ENCODE data around the gene MAGEH1. TPM values are rescaled to one million over a fixed set of nuclear protein-coding genes. Genes with fewer than 3 reads are reported as not detected.
"Not testable (repeated sequence)": the region's sequence is repeated elsewhere in the genome, so short reads cannot be mapped to it uniquely, and the experiment has no call there.

MAGEH1 gene
- total and polyA plus RNA-seq, 2 of the 8 experiments (the other 6 are each of a cell fraction or from before 2014, with no cell fraction given) = 9.4 to 13.4 TPM

GRCh38 chrX:55455708-55456107 is 3.8 kb downstream of the MAGEH1 start:
- H3K4ac ChIP-seq (replicated peaks; ENCODE audit: insufficient read length, low read depth, low read length); H4K8ac ChIP-seq (ENCODE audit: extremely low read depth, insufficient read depth, low read length); H3K27me3 ChIP-seq (replicated peaks in 1 of 4; ENCODE audit: control insufficient read depth in 3 of 4, extremely low read depth in 1 of 4, insufficient read depth in 3 of 4, low read length in 3 of 4); H3K56ac ChIP-seq (replicated peaks; ENCODE audit: insufficient read length, low read depth, low read length); H3K9me3 ChIP-seq (ENCODE audit: insufficient read depth in 2 of 2, low read depth in 1 of 2, low read length in 1 of 2); H4K5ac ChIP-seq (ENCODE audit: insufficient read length, low read depth, low read length); CTCF ChIA-PET (ENCODE audit: partially characterized antibody); H3K4me2 ChIP-seq (ENCODE audit: insufficient read depth in 1 of 2, low read depth in 2 of 2, low read length in 2 of 2); H3K4me3 ChIP-seq (ENCODE audit: extremely low read depth in 1 of 4, insufficient read depth in 2 of 4, low read depth in 3 of 4, low read length in 4 of 4); DNase-seq (ENCODE audit: low read depth in 1 of 2, low spot score in 2 of 2); H3K79me2 ChIP-seq (ENCODE audit: control insufficient read depth in 1 of 2, insufficient read depth in 2 of 2, low read length in 2 of 2); H3K23me2 ChIP-seq (ENCODE audit: low read depth, low read length); H2BK12ac ChIP-seq (ENCODE audit: low read depth, low read length); H4K20me1 ChIP-seq (replicated peaks in 1 of 2; ENCODE audit: control insufficient read depth in 1 of 2, insufficient read depth in 2 of 2, low read length in 2 of 2); H2AFZ ChIP-seq (ENCODE audit: low read length); H3K14ac ChIP-seq (ENCODE audit: insufficient read length); H2AK5ac ChIP-seq (ENCODE audit: low read depth, low read length); H3K23ac ChIP-seq (ENCODE audit: insufficient read length); H3K36me3 ChIP-seq (ENCODE audit: control insufficient read depth in 2 of 4, insufficient read depth in 4 of 4, low read length in 3 of 4); H4K91ac ChIP-seq (replicated peaks; ENCODE audit: insufficient read length, low read length); H3K4me1 ChIP-seq (replicated peaks in 1 of 4; ENCODE audit: control insufficient read depth in 3 of 4, insufficient read depth in 4 of 4, low read length in 3 of 4); H2BK20ac ChIP-seq (ENCODE audit: low read length); H2BK15ac ChIP-seq (ENCODE audit: low read length); H2BK5ac ChIP-seq (ENCODE audit: low read depth, low read length); POLR2A ChIA-PET (ENCODE audit: partially characterized antibody); H3K79me1 ChIP-seq (ENCODE audit: low read depth, low read length); H3K27ac ChIP-seq (ENCODE audit: low read depth, low read length); H2BK120ac ChIP-seq (replicated peaks; ENCODE audit: low read depth, low read length); H3K18ac ChIP-seq (ENCODE audit: extremely low read depth, low read length); H3K9ac ChIP-seq (replicated peaks in 1 of 4; ENCODE audit: extremely low read depth in 1 of 4, low read depth in 3 of 4, low read length in 3 of 4): not testable (repeated sequence)
- WGBS, 2 experiments (ENCODE audit: extremely low coverage in 1 of 2, insufficient coverage in 1 of 2, insufficient read length in 1 of 2, insufficient replicate concordance in 2 of 2, low coverage in 1 of 2, low lambda C conversion rate in 2 of 2, missing lambda C conversion rate in 1 of 2) = no CpG with 5 or more reads among the region's 6 CpGs
- peak; percentile 96 for FAIRE-seq

GRCh38 chrX:55459426-55459825 is 7.5 kb downstream of the MAGEH1 start:
- H3K27ac ChIP-seq (ENCODE audit: low read depth, low read length); H3K56ac ChIP-seq (replicated peaks; ENCODE audit: insufficient read length, low read depth, low read length); H4K91ac ChIP-seq (replicated peaks; ENCODE audit: insufficient read length, low read length); H2BK5ac ChIP-seq (ENCODE audit: low read depth, low read length); H3K14ac ChIP-seq (ENCODE audit: insufficient read length); H3K79me1 ChIP-seq (ENCODE audit: low read depth, low read length); H4K8ac ChIP-seq (ENCODE audit: extremely low read depth, insufficient read depth, low read length); H4K5ac ChIP-seq (ENCODE audit: insufficient read length, low read depth, low read length); POLR2A ChIA-PET (ENCODE audit: partially characterized antibody); H3K9ac ChIP-seq (replicated peaks in 1 of 4; ENCODE audit: extremely low read depth in 1 of 4, low read depth in 3 of 4, low read length in 3 of 4); H4K20me1 ChIP-seq (replicated peaks in 1 of 2; ENCODE audit: control insufficient read depth in 1 of 2, insufficient read depth in 2 of 2, low read length in 2 of 2); DNase-seq (ENCODE audit: low read depth in 1 of 2, low spot score in 2 of 2); H3K79me2 ChIP-seq (ENCODE audit: control insufficient read depth in 1 of 2, insufficient read depth in 2 of 2, low read length in 2 of 2); H3K27me3 ChIP-seq (replicated peaks in 1 of 4; ENCODE audit: control insufficient read depth in 3 of 4, extremely low read depth in 1 of 4, insufficient read depth in 3 of 4, low read length in 3 of 4); H2BK12ac ChIP-seq (ENCODE audit: low read depth, low read length); H2BK120ac ChIP-seq (replicated peaks; ENCODE audit: low read depth, low read length); H3K4me1 ChIP-seq (replicated peaks in 1 of 4; ENCODE audit: control insufficient read depth in 3 of 4, insufficient read depth in 4 of 4, low read length in 3 of 4); H3K18ac ChIP-seq (ENCODE audit: extremely low read depth, low read length); H3K23me2 ChIP-seq (ENCODE audit: low read depth, low read length); FAIRE-seq; H2AK5ac ChIP-seq (ENCODE audit: low read depth, low read length); H3K4ac ChIP-seq (replicated peaks; ENCODE audit: insufficient read length, low read depth, low read length); H3K4me3 ChIP-seq (ENCODE audit: extremely low read depth in 1 of 4, insufficient read depth in 2 of 4, low read depth in 3 of 4, low read length in 4 of 4); H3K4me2 ChIP-seq (ENCODE audit: insufficient read depth in 1 of 2, low read depth in 2 of 2, low read length in 2 of 2); H2BK20ac ChIP-seq (ENCODE audit: low read length); H3K9me3 ChIP-seq (ENCODE audit: insufficient read depth in 2 of 2, low read depth in 1 of 2, low read length in 1 of 2); H2BK15ac ChIP-seq (ENCODE audit: low read length); CTCF ChIA-PET (ENCODE audit: partially characterized antibody); H2AFZ ChIP-seq (ENCODE audit: low read length); H3K23ac ChIP-seq (ENCODE audit: insufficient read length); H3K36me3 ChIP-seq (ENCODE audit: control insufficient read depth in 2 of 4, insufficient read depth in 4 of 4, low read length in 3 of 4): not testable (repeated sequence)
- no CpG with 5 or more reads among the region's 5 CpGs for WGBS, 2 experiments (ENCODE audit: extremely low coverage in 1 of 2, insufficient coverage in 1 of 2, insufficient read length in 1 of 2, insufficient replicate concordance in 2 of 2, low coverage in 1 of 2, low lambda C conversion rate in 2 of 2, missing lambda C conversion rate in 1 of 2)
